ENCODE data around the gene ERC1.

ERC1 gene

DNA sequence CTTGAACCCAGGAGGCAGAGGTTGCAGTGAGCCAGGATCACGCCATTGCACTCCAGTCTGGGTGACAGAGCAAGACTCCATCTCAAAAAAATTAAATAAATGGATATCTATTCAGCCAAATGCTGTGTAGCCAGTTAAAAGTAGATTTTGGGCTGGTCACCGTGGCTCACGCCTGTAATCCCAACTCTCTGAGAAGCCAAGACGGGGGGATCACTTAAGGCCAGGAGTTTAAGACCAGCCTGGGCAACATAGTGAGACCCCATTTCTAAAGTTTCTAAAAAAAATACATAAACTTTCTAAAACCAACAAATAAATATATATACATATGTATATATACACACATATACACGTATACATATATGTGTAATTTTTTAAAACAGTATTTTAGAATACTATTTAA is 414.6 kb downstream of the ERC1 start:
- Histone ChIP-seq H3K9me3 (ENCODE audit: control insufficient read depth in 2 of 2, low read length in 2 of 2) (no peaks in the 10 kb centered on the region), H3K36me3 (ENCODE audit: control insufficient read depth in 2 of 2, insufficient read depth in 2 of 2, low read length in 2 of 2) (peaks cover 0 to 7% of the 10 kb centered on the region in 2 donors), H3K4me3 (ENCODE audit: low read length in 2 of 2) (no peak overlapping the region), H3K27ac (ENCODE audit: low read depth in 2 of 2, low read length in 2 of 2) (no peak overlapping the region), H3K9ac (ENCODE audit: low read depth in 1 of 2, low read length in 2 of 2) (no peak overlapping the region), H3K4me1 (ENCODE audit: control insufficient read depth in 2 of 2, insufficient read depth in 2 of 2, low read length in 2 of 2) (no peaks in the 10 kb centered on the region), H3K27me3 (ENCODE audit: control insufficient read depth in 2 of 2, insufficient read depth in 2 of 2, low read length in 2 of 2) (no peaks in the 10 kb centered on the region)

DNA sequence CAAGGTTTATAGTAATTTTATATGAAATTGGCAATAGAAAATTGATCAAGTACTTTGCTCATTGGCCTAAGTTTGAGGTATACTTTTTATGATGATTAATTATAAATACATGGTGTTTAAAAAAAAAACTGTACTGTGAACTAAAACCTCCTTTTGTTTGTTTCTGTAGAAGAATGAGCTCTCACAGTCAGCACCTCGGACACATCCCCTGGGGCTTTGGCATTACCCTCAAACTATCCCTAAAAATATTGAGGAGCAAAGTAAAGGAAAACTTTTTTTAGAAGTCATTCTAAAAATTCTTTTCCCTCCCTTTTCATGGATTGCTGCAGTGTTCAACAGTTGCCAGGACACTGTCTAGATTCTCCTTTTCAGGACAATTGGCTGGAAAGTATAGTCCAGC is 419.8 kb downstream of the ERC1 start:
- Histone ChIP-seq H3K27ac (ENCODE audit: low read depth in 2 of 2, low read length in 2 of 2) (no peak overlapping the region), H3K27me3 (ENCODE audit: control insufficient read depth in 2 of 2, insufficient read depth in 2 of 2, low read length in 2 of 2) (no peaks in the 10 kb centered on the region), H3K4me3 (ENCODE audit: low read length in 2 of 2) (no peak overlapping the region), H3K4me1 (ENCODE audit: control insufficient read depth in 2 of 2, insufficient read depth in 2 of 2, low read length in 2 of 2) (no peaks in the 10 kb centered on the region), H3K9me3 (ENCODE audit: control insufficient read depth in 2 of 2, low read length in 2 of 2) (no peaks in the 10 kb centered on the region), H3K9ac (ENCODE audit: low read depth in 1 of 2, low read length in 2 of 2) (no peak overlapping the region), H3K36me3 (ENCODE audit: control insufficient read depth in 2 of 2, insufficient read depth in 2 of 2, low read length in 2 of 2) (peaks cover 5 to 11% of the 10 kb centered on the region in 2 donors)

DNA sequence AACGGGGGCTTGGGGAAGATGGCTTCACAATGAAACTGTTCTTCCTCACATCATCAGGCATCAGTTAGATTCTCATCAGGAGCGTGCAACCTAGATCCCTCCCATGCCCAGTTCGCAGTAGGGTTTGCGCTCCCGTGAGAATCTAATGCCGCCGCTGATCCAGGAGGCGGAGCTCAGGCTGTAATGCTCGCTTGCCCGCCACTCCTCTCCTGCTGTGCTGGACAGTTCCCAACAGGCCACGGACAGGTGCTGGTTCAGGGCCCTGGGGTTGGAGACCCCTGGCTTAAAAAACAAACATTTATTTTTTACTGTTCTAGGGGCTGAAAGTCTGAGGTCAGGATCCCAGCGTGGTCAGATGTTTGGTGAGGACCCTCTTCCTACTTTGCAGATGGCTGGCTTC is 422.9 kb downstream of the ERC1 start:
- H3K27me3 ChIP-seq (ENCODE audit: control insufficient read depth in 2 of 2, insufficient read depth in 2 of 2, low read length in 2 of 2): no peaks in the 10 kb centered on the region
- peaks cover 5 to 10% of the 10 kb centered on the region in 2 donors for H3K36me3 ChIP-seq (ENCODE audit: control insufficient read depth in 2 of 2, insufficient read depth in 2 of 2, low read length in 2 of 2)
- H3K27ac ChIP-seq (ENCODE audit: low read depth in 2 of 2, low read length in 2 of 2): no peak overlapping the region
- H3K9ac ChIP-seq (ENCODE audit: low read depth in 1 of 2, low read length in 2 of 2): no peak overlapping the region
- H3K4me1 ChIP-seq (ENCODE audit: control insufficient read depth in 2 of 2, insufficient read depth in 2 of 2, low read length in 2 of 2): peaks cover 3 to 5% of the 10 kb centered on the region in 2 donors
- no peak overlapping the region for H3K4me3 ChIP-seq (ENCODE audit: low read length in 2 of 2)
- no peaks in the 10 kb centered on the region for H3K9me3 ChIP-seq (ENCODE audit: control insufficient read depth in 2 of 2, low read length in 2 of 2)

DNA sequence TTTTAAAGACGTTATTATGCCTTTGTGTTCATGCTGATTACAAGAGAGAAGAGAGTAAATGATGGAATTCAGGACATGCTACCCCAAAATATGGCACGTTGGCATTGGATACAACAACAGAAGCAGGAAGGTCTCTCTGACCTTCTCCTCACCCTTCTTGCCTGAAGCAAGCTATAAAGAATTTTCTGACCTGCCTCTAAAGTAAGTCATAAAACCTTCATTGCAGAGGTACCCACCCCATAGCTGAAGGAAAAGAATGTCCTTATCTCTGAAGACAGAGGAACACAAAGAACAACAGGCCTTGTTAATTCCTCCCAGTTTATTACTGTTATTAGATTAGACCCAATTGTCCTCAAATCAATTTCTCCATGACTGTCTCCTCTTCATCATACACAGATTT is 427.1 kb downstream of the ERC1 start:
- Histone ChIP-seq H3K27me3 (ENCODE audit: control insufficient read depth in 2 of 2, insufficient read depth in 2 of 2, low read length in 2 of 2) (no peaks in the 10 kb centered on the region), H3K36me3 (ENCODE audit: control insufficient read depth in 2 of 2, insufficient read depth in 2 of 2, low read length in 2 of 2) (no peaks in the 10 kb centered on the region), H3K9ac (ENCODE audit: low read depth in 1 of 2, low read length in 2 of 2) (no peak overlapping the region), H3K9me3 (ENCODE audit: control insufficient read depth in 2 of 2, low read length in 2 of 2) (peaks cover 4 to 6% of the 10 kb centered on the region in 2 donors), H3K27ac (ENCODE audit: low read depth in 2 of 2, low read length in 2 of 2) (peak overlapping the region in 1 of 2 donors; percentile 62), H3K4me1 (ENCODE audit: control insufficient read depth in 2 of 2, insufficient read depth in 2 of 2, low read length in 2 of 2) (peaks cover 3 to 5% of the 10 kb centered on the region in 2 donors), H3K4me3 (ENCODE audit: low read length in 2 of 2) (no peak overlapping the region)

DNA sequence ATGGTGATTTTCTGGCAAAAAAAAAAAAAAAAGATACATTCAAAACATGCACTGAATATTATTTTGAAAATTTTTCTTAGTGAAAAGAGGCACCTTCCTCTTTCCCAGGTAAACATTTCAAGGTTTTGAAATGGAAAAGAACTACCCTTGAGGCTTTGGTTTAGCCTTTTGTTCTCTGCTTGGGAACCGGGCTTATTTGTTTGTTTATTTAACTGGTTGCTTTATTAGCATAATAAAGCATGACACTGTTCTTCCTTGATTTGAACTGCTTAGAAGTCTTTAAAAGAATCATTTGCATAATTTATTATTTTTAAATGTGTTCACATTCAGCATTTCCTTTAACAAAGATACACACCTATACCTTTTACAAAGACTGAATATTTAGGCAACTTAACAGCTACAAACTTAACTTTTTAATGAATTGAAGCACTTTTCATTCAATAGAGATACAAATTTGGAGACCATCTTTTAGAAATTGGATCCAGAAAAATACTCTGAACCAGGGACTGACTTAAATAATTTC is 428.9 kb downstream of the ERC1 start:
- Histone ChIP-seq H3K9me3 (ENCODE audit: control insufficient read depth in 2 of 2, low read length in 2 of 2) (peaks cover 4 to 6% of the 10 kb centered on the region in 2 donors), H3K4me1 (ENCODE audit: control insufficient read depth in 2 of 2, insufficient read depth in 2 of 2, low read length in 2 of 2) (peaks cover 4 to 5% of the 10 kb centered on the region in 2 donors), H3K27me3 (ENCODE audit: control insufficient read depth in 2 of 2, insufficient read depth in 2 of 2, low read length in 2 of 2) (no peaks in the 10 kb centered on the region), H3K27ac (ENCODE audit: low read depth in 2 of 2, low read length in 2 of 2) (no peak overlapping the region), H3K4me3 (ENCODE audit: low read length in 2 of 2) (no peak overlapping the region), H3K36me3 (ENCODE audit: control insufficient read depth in 2 of 2, insufficient read depth in 2 of 2, low read length in 2 of 2) (no peaks in the 10 kb centered on the region), H3K9ac (ENCODE audit: low read depth in 1 of 2, low read length in 2 of 2) (no peak overlapping the region)

DNA sequence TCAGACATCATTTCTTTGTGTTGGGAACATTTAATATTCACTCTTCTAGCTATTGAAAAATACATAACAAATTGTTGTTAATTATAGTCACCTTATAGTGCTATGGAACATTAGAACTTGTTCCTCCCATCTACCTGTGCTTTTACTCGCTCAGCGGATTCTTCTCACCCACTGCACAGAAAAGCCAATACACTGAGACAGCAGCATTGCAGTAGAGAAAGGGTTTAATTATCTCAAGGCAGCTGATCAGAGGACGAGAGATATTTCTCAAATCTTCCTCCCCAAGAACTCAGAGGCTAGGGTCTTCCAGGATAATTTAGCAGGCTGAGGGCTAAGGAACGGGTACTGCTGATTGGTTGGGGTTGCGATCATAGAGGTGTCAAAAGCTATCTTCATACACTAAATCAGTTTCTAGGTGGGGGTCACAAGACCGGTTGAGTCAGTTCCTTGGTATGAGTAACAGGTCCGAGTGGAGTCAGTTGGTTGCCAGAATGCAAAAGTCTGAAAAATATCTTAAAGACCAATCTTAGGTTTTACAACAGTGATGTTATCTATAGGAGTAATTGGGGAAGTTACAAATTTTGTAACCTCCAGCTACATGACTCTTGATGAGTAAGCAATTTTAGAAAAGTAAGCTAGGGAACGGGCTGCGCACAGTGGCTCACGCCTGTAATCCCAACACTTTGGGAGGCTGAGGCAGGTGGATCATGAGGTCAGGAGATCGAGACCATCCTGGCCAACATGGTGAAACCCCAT is 430.2 kb downstream of the ERC1 start:
- H3K36me3 ChIP-seq (ENCODE audit: control insufficient read depth in 2 of 2, insufficient read depth in 2 of 2, low read length in 2 of 2): no peaks in the 10 kb centered on the region

DNA sequence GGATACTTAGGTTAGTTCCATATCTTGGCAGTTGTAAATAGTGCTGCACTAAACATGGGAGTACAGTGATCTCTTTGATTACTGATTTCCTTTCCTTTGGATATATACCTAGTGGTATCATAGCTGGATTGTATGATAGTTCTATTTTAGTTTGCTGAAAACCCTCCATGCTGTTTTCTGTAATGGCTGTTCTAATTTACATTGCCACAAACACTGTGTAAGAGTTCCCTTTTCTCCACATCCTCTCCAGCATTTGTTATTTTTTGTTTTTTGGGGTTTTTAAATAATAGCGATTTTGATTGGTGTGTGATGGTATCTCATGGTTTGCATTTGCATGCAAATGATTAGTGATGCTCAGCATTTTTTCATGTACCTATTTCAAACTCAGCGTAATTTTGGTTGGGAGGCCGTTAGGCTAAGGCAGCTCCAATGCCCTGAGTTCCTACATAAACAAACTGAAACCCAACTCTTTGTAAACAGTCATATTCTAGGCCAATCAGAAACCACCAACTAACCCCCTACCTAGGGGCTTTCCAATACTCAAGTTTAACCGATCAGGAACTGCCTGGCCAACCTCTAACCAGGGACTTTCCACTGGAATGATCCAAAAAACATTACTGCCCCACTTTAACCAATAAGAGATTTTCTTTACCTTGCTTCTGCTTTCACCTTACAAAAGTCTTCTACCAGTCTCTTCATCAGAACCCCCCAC is 431.7 kb downstream of the ERC1 start:
- H3K9me3 ChIP-seq (ENCODE audit: control insufficient read depth in 2 of 2, low read length in 2 of 2): peaks cover 4 to 6% of the 10 kb centered on the region in 2 donors
- no peak overlapping the region for H3K9ac ChIP-seq (ENCODE audit: low read depth in 1 of 2, low read length in 2 of 2)
- H3K4me3 ChIP-seq (ENCODE audit: low read length in 2 of 2): no peak overlapping the region
- H3K27ac ChIP-seq (ENCODE audit: low read depth in 2 of 2, low read length in 2 of 2): no peak overlapping the region
- H3K36me3 ChIP-seq (ENCODE audit: control insufficient read depth in 2 of 2, insufficient read depth in 2 of 2, low read length in 2 of 2): no peaks in the 10 kb centered on the region
- peaks cover 3 to 5% of the 10 kb centered on the region in 2 donors for H3K4me1 ChIP-seq (ENCODE audit: control insufficient read depth in 2 of 2, insufficient read depth in 2 of 2, low read length in 2 of 2)
- no peaks in the 10 kb centered on the region for H3K27me3 ChIP-seq (ENCODE audit: control insufficient read depth in 2 of 2, insufficient read depth in 2 of 2, low read length in 2 of 2)

More for the DNA sequence above, 430.2 kb downstream of the ERC1 start:
- no peak overlapping the region for H3K27ac ChIP-seq (ENCODE audit: low read depth in 2 of 2, low read length in 2 of 2)
- H3K9me3 ChIP-seq (ENCODE audit: control insufficient read depth in 2 of 2, low read length in 2 of 2): peaks cover 4 to 6% of the 10 kb centered on the region in 2 donors
- peaks cover 5 to 6% of the 10 kb centered on the region in 2 donors for H3K4me1 ChIP-seq (ENCODE audit: control insufficient read depth in 2 of 2, insufficient read depth in 2 of 2, low read length in 2 of 2)
- H3K4me3 ChIP-seq (ENCODE audit: low read length in 2 of 2): no peak overlapping the region
- no peak overlapping the region for H3K9ac ChIP-seq (ENCODE audit: low read depth in 1 of 2, low read length in 2 of 2)
- H3K27me3 ChIP-seq (ENCODE audit: control insufficient read depth in 2 of 2, insufficient read depth in 2 of 2, low read length in 2 of 2): no peaks in the 10 kb centered on the region

DNA sequence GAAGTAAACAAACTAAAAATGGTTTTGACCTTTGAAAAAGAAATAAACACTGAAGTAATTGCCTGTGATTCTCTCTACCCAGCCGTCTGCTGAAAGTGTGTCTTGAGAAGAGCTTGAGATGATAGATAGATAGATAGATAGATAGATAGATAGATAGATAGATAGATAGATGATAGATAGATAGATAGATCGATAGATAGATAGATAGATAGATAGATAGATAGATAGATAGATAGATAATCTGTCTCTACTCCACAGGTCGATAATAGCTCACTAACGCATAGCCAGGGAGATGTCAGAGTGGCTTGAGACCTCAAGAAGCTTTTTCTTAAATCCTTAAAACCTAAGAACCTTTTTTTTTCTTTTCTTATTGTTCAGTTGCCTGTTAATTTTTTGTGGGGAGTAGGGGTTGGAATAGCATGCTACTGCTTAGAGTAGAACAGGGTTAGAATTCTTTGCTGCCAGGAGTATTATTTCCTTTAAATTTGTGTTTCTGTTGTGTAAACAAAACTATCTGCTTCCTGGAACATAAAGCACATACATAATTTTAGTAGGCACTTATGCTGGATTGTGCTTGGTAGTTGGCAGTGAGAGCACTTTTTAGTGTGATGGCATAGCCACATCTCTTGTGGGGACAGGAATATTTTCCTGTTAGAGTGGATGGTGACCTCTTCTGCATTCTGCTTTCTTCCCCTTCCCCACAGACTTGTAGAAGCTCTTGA is 433.8 kb downstream of the ERC1 start:
- Histone ChIP-seq H3K9ac (ENCODE audit: low read depth in 1 of 2, low read length in 2 of 2) (no peak overlapping the region), H3K4me3 (ENCODE audit: low read length in 2 of 2) (no peak overlapping the region), H3K27ac (ENCODE audit: low read depth in 2 of 2, low read length in 2 of 2) (no peak overlapping the region), H3K36me3 (ENCODE audit: control insufficient read depth in 2 of 2, insufficient read depth in 2 of 2, low read length in 2 of 2) (no peaks in the 10 kb centered on the region), H3K27me3 (ENCODE audit: control insufficient read depth in 2 of 2, insufficient read depth in 2 of 2, low read length in 2 of 2) (no peaks in the 10 kb centered on the region), H3K4me1 (ENCODE audit: control insufficient read depth in 2 of 2, insufficient read depth in 2 of 2, low read length in 2 of 2) (peaks cover 0 to 3% of the 10 kb centered on the region in 2 donors), H3K9me3 (ENCODE audit: control insufficient read depth in 2 of 2, low read length in 2 of 2) (peaks cover 4 to 6% of the 10 kb centered on the region in 2 donors)

DNA sequence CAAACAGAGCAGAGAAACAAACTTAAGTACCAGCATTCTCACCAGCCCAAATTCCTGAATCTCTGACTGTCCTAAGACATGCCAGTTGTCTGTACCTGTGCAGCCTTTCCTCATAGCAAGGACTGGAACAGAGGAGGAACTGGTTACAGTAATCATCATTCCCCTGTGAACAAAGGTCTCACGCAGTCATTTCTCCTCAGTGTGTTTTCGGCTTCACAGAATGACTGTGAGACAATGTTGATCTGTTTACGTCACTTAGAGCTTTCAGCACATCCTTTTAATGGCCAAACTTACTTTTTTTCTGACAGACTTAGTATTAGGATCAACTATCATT is 434.3 kb downstream of the ERC1 start:
- Histone ChIP-seq H3K9me3 (ENCODE audit: control insufficient read depth in 2 of 2, low read length in 2 of 2) (peaks cover 4 to 6% of the 10 kb centered on the region in 2 donors), H3K36me3 (ENCODE audit: control insufficient read depth in 2 of 2, insufficient read depth in 2 of 2, low read length in 2 of 2) (no peaks in the 10 kb centered on the region), H3K9ac (ENCODE audit: low read depth in 1 of 2, low read length in 2 of 2) (no peak overlapping the region), H3K4me3 (ENCODE audit: low read length in 2 of 2) (no peak overlapping the region), H3K27ac (ENCODE audit: low read depth in 2 of 2, low read length in 2 of 2) (no peak overlapping the region), H3K27me3 (ENCODE audit: control insufficient read depth in 2 of 2, insufficient read depth in 2 of 2, low read length in 2 of 2) (no peaks in the 10 kb centered on the region), H3K4me1 (ENCODE audit: control insufficient read depth in 2 of 2, insufficient read depth in 2 of 2, low read length in 2 of 2) (peaks cover 0 to 3% of the 10 kb centered on the region in 2 donors)

DNA sequence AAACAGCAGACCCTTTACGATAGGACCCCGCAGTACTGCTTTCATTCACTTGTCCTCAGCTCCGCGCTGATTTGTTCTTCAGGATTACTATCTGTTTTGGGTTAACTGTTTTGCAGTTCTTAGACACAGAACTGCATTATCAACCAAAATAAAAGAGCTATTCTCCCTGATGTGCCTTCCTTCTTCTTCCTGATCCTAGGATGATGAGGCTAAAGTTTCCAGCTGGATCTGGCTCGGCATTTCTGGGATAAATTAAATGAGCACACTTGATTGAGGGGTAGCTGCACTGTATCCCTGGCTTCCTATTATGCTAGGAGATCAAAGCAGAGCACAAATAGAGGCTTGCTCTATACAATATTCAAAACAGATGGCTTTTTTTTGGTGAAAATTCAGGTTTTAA is 437.6 kb downstream of the ERC1 start:
- no peaks in the 10 kb centered on the region for H3K9me3 ChIP-seq (ENCODE audit: control insufficient read depth in 2 of 2, low read length in 2 of 2)
- H3K27ac ChIP-seq (ENCODE audit: low read depth in 2 of 2, low read length in 2 of 2): no peak overlapping the region
- peaks cover 0 to 3% of the 10 kb centered on the region in 2 donors for H3K4me1 ChIP-seq (ENCODE audit: control insufficient read depth in 2 of 2, insufficient read depth in 2 of 2, low read length in 2 of 2)
- H3K36me3 ChIP-seq (ENCODE audit: control insufficient read depth in 2 of 2, insufficient read depth in 2 of 2, low read length in 2 of 2): no peaks in the 10 kb centered on the region
- H3K9ac ChIP-seq (ENCODE audit: low read depth in 1 of 2, low read length in 2 of 2): no peak overlapping the region
- H3K4me3 ChIP-seq (ENCODE audit: low read length in 2 of 2): no peak overlapping the region
- no peaks in the 10 kb centered on the region for H3K27me3 ChIP-seq (ENCODE audit: control insufficient read depth in 2 of 2, insufficient read depth in 2 of 2, low read length in 2 of 2)
